HG02970 (cell line): ENCODE measurements around the gene TMEM214.

Source experiments
- ATAC-seq: cut with Tn5 transposase; IDR thresholded peaks from one replicate; pipeline ENCODE4 v1.9.1; 2021; ENCODE audit warnings: mild to moderate bottlenecking, moderate library complexity, moderate number of reproducible peaks; ENCODE audit not compliant: unreplicated experiment, low FRiP score

The TMEM214 gene

GRCh38 chr2:27081984-27082772, 49.4 kb downstream of the TMEM214 start:
- ATAC-seq, result no peak

DNA sequence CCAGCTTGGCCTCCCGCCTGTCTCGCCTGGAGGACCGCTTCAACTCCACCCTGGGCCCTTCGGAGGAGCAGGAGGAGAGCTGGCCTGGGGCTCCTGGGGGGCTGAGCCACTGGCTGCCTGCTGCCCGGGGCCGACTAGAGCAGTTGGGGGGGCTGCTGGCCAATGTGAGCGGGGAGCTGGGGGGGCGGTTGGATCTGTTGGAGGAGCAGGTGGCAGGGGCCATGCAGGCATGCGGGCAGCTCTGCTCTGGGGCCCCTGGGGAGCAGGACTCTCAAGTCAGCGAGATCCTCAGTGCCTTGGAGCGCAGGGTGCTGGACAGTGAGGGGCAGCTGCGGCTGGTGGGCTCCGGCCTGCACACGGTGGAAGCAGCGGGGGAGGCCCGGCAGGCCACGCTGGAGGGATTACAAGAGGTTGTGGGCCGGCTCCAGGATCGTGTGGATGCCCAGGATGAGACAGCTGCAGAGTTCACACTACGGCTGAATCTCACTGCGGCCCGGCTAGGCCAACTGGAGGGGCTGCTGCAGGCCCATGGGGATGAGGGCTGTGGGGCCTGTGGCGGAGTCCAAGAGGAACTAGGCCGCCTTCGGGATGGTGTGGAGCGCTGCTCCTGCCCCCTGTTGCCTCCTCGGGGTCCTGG, 50.1 kb downstream of the TMEM214 start:
- no peak for ATAC-seq

DNA sequence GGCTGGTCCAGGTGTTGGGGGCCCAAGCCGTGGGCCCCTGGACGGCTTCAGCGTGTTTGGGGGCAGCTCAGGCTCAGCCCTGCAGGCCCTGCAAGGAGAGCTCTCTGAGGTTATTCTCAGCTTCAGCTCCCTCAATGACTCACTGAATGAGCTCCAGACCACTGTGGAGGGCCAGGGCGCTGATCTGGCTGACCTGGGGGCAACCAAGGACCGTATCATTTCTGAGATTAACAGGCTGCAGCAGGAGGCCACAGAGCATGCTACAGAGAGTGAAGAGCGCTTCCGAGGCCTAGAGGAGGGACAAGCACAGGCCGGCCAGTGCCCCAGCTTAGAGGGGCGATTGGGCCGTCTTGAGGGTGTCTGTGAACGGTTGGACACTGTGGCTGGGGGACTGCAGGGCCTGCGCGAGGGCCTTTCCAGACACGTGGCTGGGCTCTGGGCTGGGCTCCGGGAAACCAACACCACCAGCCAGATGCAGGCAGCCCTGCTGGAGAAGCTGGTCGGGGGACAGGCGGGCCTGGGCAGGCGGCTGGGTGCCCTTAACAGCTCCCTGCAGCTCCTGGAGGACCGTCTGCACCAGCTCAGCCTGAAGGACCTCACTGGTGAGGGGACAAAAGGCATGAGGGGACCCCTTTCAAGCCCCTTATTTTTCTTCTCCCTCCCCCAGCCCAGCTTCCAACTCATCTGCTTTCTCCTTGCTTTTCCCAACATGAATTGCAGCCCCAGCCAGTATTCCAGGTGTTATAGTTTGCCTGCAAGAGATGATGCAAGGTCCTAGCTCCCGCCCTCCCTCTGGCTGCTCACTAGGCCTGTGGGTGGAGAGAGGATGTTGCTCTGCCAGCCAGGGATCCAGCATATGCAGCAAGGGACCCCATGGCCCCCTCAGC, 50.9 kb downstream of the TMEM214 start:
- no peak for ATAC-seq

- ATAC-seq, result no peak
These were observed 51.7 kb downstream of the TMEM214 start for GRCh38 chr2:27084297-27085061.

DNA sequence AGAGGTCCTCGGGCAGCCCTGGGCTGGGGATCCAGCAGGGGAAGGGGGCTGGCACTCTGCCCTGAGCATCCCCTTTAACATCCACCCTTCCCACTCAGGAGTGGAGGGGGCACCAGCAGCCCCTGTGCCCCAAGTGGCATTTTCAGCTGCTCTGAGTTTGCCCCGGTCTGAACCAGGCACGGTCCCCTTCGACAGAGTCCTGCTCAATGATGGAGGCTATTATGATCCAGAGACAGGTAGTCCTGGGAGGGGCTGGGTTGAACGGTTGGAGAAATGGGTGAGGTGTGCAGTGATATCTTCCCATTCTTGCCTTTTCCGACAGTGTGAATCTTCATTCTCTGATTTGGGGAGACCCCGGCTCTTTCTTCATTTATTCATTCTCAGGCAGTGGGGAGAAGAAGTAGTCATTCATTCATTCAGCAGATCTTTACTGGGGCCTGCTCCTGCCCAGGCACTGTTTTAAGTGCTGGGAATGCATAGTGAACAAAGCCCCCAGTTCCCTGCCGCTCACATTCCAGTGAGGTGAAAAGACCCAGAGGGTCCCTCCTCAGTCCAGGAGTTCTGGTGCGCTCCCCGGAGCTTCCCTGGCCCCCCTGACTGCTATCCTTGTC, 52.4 kb downstream of the TMEM214 start:
- ATAC-seq, result no peak

GRCh38 chr2:27085673-27086089, 52.9 kb downstream of the TMEM214 start:
- peak; percentile 11 for ATAC-seq

GRCh38 chr2:27086090-27086723, 53.4 kb downstream of the TMEM214 start:
- ATAC-seq, result peak; percentile 72

GRCh38 chr2:27086724-27087593, 54.2 kb downstream of the TMEM214 start, which contains the start of gene KHK:
Gene KHK, plus strand, starts transcription at chr2:27086772. Its CDS starts 488 bp downstream, at chr2:27087260.
- ATAC-seq, result peak; percentile 3

DNA sequence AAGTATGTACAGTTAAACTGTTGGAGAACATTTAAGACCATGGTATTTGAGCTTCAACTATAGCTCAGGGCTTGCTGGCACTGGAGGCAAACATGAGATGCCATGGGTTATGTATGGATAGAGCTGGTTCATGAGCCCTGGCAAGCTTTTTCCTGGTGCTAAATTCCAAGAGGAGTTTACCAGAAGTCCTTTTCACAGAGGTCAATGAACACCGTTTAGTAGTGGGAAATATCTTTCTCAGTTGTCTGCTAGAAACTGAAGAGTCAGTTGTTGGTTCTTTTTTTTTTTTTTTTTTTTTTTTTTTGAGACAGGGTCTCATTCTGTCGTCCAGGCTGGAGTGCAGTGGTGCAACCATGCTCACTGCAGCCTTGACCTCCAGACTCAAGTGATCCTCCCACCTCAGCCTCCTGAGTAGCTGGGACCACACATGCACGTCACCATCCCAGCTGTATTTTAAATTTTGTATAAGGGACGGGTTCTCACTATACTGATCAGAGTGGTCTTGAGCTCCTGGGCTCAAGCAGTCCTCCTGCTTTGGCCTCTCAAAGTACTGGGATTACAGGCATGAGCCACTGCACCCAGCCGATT, 55.2 kb downstream of the TMEM214 start:
- ATAC-seq, result no peak

DNA sequence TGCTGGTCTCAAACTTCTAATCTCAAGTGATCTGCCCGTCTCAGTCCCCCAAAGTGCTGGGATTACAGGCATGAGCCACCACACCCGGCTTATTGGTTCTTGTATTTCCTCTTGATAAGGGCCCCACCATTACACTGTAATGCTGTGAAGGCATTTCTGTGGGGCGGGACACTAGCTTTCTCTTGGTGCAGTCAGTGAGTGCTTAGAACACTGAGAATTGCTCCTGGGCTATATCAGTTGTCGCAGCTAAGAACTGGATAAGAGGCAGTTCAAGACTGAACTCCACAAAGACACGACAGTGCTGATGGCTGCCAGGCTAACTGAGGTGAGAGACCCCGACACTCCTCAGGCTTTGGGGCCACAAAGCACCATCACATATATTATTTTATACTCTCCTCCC, 55.9 kb downstream of the TMEM214 start:
- ATAC-seq, result no peak

- ATAC-seq, result no peak
These were observed 56.6 kb downstream of the TMEM214 start for GRCh38 chr2:27089111-27089954.
